Lung (tissue), 12 donors: ENCODE measurements around the gene FAM32A. TPM values are rescaled to one million over a fixed set of nuclear protein-coding genes. Genes with fewer than 3 reads are reported as not detected.

ENCODE experiments used
- ATAC-seq: fragments of 200-7000 bp; cut with Tn5 transposase; one replicate; pipeline ENCODE4 v1.9.1; 2020; ENCODE audit warnings: moderate number of reproducible peaks; ENCODE audit not compliant: insufficient read depth, low FRiP score
- DNase-seq, 3 donors: peaks; one replicate each; pipeline ENCODE4 v3.0.0-alpha.2; 2013 to 2017
- H3K27ac ChIP-seq, 2 donors: one replicate each; pipeline ENCODE4 v1.5.1; 2013; ENCODE audit warnings: mild to moderate bottlenecking in 2 of 2, moderate library complexity in 2 of 2, control low read depth in 1 of 2, inconsistent platforms in 1 of 2, low read depth in 1 of 2, low read length in 1 of 2
- H3K27me3 ChIP-seq, 3 donors: one replicate each; pipeline ENCODE4 v1.5.1; 2013; ENCODE audit warnings: low read length in 2 of 3; ENCODE audit not compliant: control insufficient read depth in 3 of 3, insufficient read depth in 3 of 3
- H3K36me3 ChIP-seq, 4 donors: one replicate each; pipeline ENCODE4 v1.5.1; 2013; ENCODE audit warnings: low read length in 4 of 4, mild to moderate bottlenecking in 1 of 4, moderate library complexity in 1 of 4; ENCODE audit not compliant: control insufficient read depth in 4 of 4, insufficient read depth in 4 of 4
- H3K4me1 ChIP-seq, 5 donors: one replicate each; pipeline ENCODE4 v1.5.1; 2013; ENCODE audit warnings: low read length in 5 of 5, mild to moderate bottlenecking in 2 of 5, moderate library complexity in 1 of 5; ENCODE audit not compliant: control insufficient read depth in 5 of 5, insufficient read depth in 5 of 5
- H3K4me3 ChIP-seq: one replicate; pipeline ENCODE4 v1.5.1; 2013; ENCODE audit warnings: mild to moderate bottlenecking, control low read depth, moderate library complexity
- H3K9ac ChIP-seq, 2 donors: one replicate each; pipeline ENCODE4 v1.5.1; 2013; ENCODE audit warnings: low read length in 2 of 2, control low read depth in 1 of 2; ENCODE audit not compliant: insufficient read depth in 1 of 2
- H3K9me3 ChIP-seq, 4 donors: one replicate each; pipeline ENCODE4 v1.5.1; 2013; ENCODE audit warnings: low read length in 3 of 4, mild to moderate bottlenecking in 1 of 4, moderate library complexity in 1 of 4; ENCODE audit not compliant: control insufficient read depth in 4 of 4, insufficient read depth in 3 of 4
- CTCF ChIP-seq: IDR thresholded peaks from 2 replicates; pipeline ENCODE4 v1.5.1; 2012; ENCODE audit warnings: mild to moderate bottlenecking; ENCODE audit errors: control extremely low read depth, extremely low read depth
- WGBS, 2 donors: extraction: QIAGEN DNeasy Blood & Tissue Kit; methylation state at CpG; one replicate each; pipeline ENCODE4 v1.1.7; 2013; 5-methylcytosine and 5-hydroxymethylcytosine counted together
- polyA plus RNA-seq, 2 donors: library from polyadenylated mRNA; stranded (reverse); fragments of 200-250 nt; gene quantifications; one replicate each; pipeline ENCODE4 v1.2.1, GENCODE V29; 2013
- total RNA-seq, 2 donors: library from RNA; depleted of rRNA in 1 of 2; stranded (reverse); fragments of >200 nt in 1 of 2; gene quantifications; one replicate each; pipeline ENCODE4 v1.2.1, GENCODE V29; 2014 to 2021
- donor health status: control.
- donor health status: control.
- donor health status: Bipolar disorder and iron deficiency.
- donor health status: healthy.
- donor health status: DM: yes; HTN: yes; CAD: no.

Gene FAM32A
- total and polyA plus RNA-seq, 4 donors: 53.5 to 81.7 (median 68.8) TPM

- WGBS, 2 donors: 35 to 57% methylated on average over 8 of the region's 8 CpGs
- TF ChIP-seq CTCF: no peak
- no peaks in the 10 kb centered on the region for H3K36me3 ChIP-seq
- H3K9me3 ChIP-seq: no peaks in the 10 kb centered on the region
- DNase-seq (no peak), ATAC-seq (no peak)
- no peak overlapping the region for H3K27ac ChIP-seq
- H3K4me3 ChIP-seq: no peak overlapping the region
- no peak overlapping the region for H3K9ac ChIP-seq
- no peaks in the 10 kb centered on the region for H3K27me3 ChIP-seq
- no peaks in the 10 kb centered on the region for H3K4me1 ChIP-seq
Observed at GRCh38 chr19:16148443-16149229, 36.6 kb upstream of the FAM32A start.

- Histone ChIP-seq H3K9me3 (no peaks in the 10 kb centered on the region), H3K9ac (no peak overlapping the region), H3K4me3 (no peak overlapping the region), H3K4me1 (no peaks in the 10 kb centered on the region), H3K27ac (no peak overlapping the region), H3K27me3 (no peaks in the 10 kb centered on the region), H3K36me3 (peaks cover 0 to 3% (median 0%) of the 10 kb centered on the region in 4 donors)
- TF ChIP-seq CTCF: no peak
- no peak for ATAC-seq
- WGBS, 2 donors: 86 to 87% methylated on average over 11 of the region's 11 CpGs
- no peak for DNase-seq
Observed at GRCh38 chr19:16153582-16154336, 31.5 kb upstream of the FAM32A start.

GRCh38 chr19:16154557-16154956, 30.7 kb upstream of the FAM32A start:
- DNase-seq: no peak
- Histone ChIP-seq H3K36me3 (peaks cover 0 to 3% (median 0%) of the 10 kb centered on the region in 4 donors), H3K27me3 (no peaks in the 10 kb centered on the region), H3K9ac (no peak overlapping the region), H3K9me3 (no peaks in the 10 kb centered on the region), H3K4me3 (no peak overlapping the region), H3K4me1 (no peaks in the 10 kb centered on the region), H3K27ac (no peak overlapping the region)
- 94 to 95% methylated on average over 8 of the region's 8 CpGs for WGBS, 2 donors
- ATAC-seq: no peak
- TF ChIP-seq CTCF: no peak
